ENCODE data around the gene HLX. TPM values are rescaled to one million over a fixed set of nuclear protein-coding genes. Genes with fewer than 3 reads are reported as not detected.

Gene HLX
- total and polyA plus RNA-seq, 4 donors: 3.0 to 8.3 (median 6.1) TPM

DNA sequence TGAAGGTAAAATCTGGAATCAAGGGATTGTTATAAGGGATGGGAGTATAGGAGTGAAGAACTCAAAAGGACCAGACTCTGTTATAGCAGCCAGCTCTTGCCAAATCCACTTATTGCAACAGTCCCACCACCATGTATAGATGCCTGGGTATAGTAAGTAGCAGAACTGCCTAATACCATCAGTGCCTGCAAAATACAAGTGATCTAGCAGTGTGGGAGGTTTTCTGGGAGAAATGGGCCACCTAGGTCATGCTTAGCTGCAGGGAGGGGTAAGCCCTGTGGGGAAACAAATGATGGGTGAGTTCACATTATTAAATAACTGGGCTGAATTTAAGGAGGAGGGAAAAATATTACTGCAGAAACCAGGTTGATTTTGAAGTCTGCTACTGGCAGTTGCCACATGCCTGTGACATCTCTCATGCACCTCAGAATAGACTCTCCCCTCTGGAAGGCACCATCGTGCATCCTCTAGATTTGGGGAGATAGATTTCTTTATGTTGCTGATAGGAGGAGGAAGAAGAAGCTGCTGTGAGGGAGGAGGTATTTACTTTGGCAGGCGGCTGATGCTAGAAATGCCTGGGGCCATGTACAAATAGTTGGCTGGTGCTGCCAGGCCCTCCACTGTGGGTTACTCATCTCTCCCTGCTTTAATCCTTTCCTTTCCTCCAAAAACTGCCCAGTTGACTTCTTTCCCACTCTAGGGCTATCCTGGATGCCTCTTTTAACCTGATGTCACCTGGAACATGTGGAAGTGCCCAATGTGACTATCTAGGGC is 27.5 kb downstream of the HLX start:
- H3K9ac ChIP-seq (ENCODE audit: low read depth in 1 of 2, low read length in 2 of 2): no peak overlapping the region
- H3K27ac ChIP-seq (ENCODE audit: low read depth in 1 of 2, low read length in 2 of 2): no peak overlapping the region
- no peaks in the 10 kb centered on the region for H3K9me3 ChIP-seq (ENCODE audit: control insufficient read depth in 4 of 4, low read length in 3 of 4)
- H3K4me1 ChIP-seq (ENCODE audit: control insufficient read depth in 4 of 4, insufficient read depth in 4 of 4, low read length in 3 of 4): peaks cover 3 to 17% (median 10%) of the 10 kb centered on the region in 4 donors
- no peaks in the 10 kb centered on the region for H3K36me3 ChIP-seq (ENCODE audit: control insufficient read depth in 4 of 4, insufficient read depth in 3 of 4, low read depth in 1 of 4, low read length in 3 of 4)
- H3K27me3 ChIP-seq (ENCODE audit: control insufficient read depth in 4 of 4, insufficient read depth in 4 of 4, low read length in 3 of 4): no peaks in the 10 kb centered on the region
- WGBS: 88% methylated on average over 2 of the region's 2 CpGs
- TF ChIP-seq FOXA2 (IDR thresholded peaks at IDR 0.05): no peak
- TF ChIP-seq SP1 (IDR thresholded peaks at IDR 0.05): no peak
- TF ChIP-seq NR2F2 (IDR thresholded peaks at IDR 0.05): no peak
- TF ChIP-seq HNF4G (IDR thresholded peaks at IDR 0.05): no peak
- no peak for TF ChIP-seq REST (IDR thresholded peaks at IDR 0.05)
- TF ChIP-seq TAF1 (conservative IDR thresholded peaks at IDR 0.05): no peak
- no peak for TF ChIP-seq RXRA (IDR thresholded peaks at IDR 0.05)
- TF ChIP-seq JUND (IDR thresholded peaks at IDR 0.05): no peak
- TF ChIP-seq ATF3 (IDR thresholded peaks at IDR 0.05): no peak
- no peak for TF ChIP-seq EGR1 (IDR thresholded peaks at IDR 0.05; ENCODE audit: low read depth in 2 of 2)
- no peak for TF ChIP-seq RAD21 (IDR thresholded peaks at IDR 0.05)
- no peak for TF ChIP-seq MAX (IDR thresholded peaks at IDR 0.05)
- no peak for TF ChIP-seq FOXA1 (IDR thresholded peaks at IDR 0.05)
- TF ChIP-seq GABPA (IDR thresholded peaks at IDR 0.05 in 1 of 2, conservative IDR thresholded peaks at IDR 0.05 in 1 of 2): no peak
- no peak for TF ChIP-seq YY1 (IDR thresholded peaks at IDR 0.05)
- no peak for TF ChIP-seq HNF4A (conservative IDR thresholded peaks at IDR 0.05)
- no peak for TF ChIP-seq ZBTB33 (IDR thresholded peaks at IDR 0.05)
- TF ChIP-seq CTCF (IDR thresholded peaks at IDR 0.05; ENCODE audit: low read depth, low read length, missing input control): no peak
- no peak for DNase-seq (ENCODE audit: low spot score)
- no peak overlapping the region for H3K4me3 ChIP-seq (ENCODE audit: low read depth in 1 of 3, low read length in 3 of 3)

Data from liver (tissue), 9 donors.